Measurements from ENCODE around the gene KSR2. TPM values are rescaled to one million over a fixed set of nuclear protein-coding genes. Genes with fewer than 3 reads are reported as not detected.

Gene KSR2
- total and polyA plus RNA-seq, 10 of the 15 experiments (the other 5 are each of a cell fraction or from before 2014, with no cell fraction given): under 0.01 to 1.5 (median 0.01) TPM; not detected in 3

- ChIA-PET SMC1A (ENCODE audit: uncharacterized antibody, unreplicated experiment) (interaction anchor here (1.1 kb wide), 1 partner anchor 33 kb away, joined by 3 read pairs; no protein-coding TSS in a partner anchor), CTCF (no interaction called here), POLR2A (no interaction called here), RAD21 (ENCODE audit: unreplicated experiment) (no interaction called here)
- H3K9ac ChIP-seq (ENCODE audit: control insufficient read depth, insufficient read depth, low read length): no peak overlapping the region
- no peaks in the 10 kb centered on the region for H3K36me3 ChIP-seq (ENCODE audit: control insufficient read depth in 2 of 2, insufficient read depth in 2 of 2, low read length in 1 of 2)
- no TSS peak for BruUV-seq (replicated peaks)
- in situ Hi-C loops (cut with MboI) (no loop called here), intact Hi-C loops (cut with micrococcal nuclease; ENCODE audit: unreplicated experiment) (no loop called here)
- ATAC-seq (no peak), FAIRE-seq (no peak), DNase-seq (ENCODE audit: low read depth, low spot score) (no peak)
- H3K9me3 ChIP-seq (replicated peaks; ENCODE audit: control insufficient read depth, insufficient read depth, low read length): no peaks in the 10 kb centered on the region
- no peaks in the 10 kb centered on the region for H3K79me2 ChIP-seq (ENCODE audit: control insufficient read depth, insufficient read depth, low read length)
- no peak overlapping the region for H3K4me3 ChIP-seq
- H4K20me1 ChIP-seq (ENCODE audit: control insufficient read depth, insufficient read depth): no peaks in the 10 kb centered on the region
- 0% methylated on average over 5 of the region's 5 CpGs for WGBS (ENCODE audit: insufficient coverage, insufficient replicate concordance, low lambda C conversion rate, missing lambda C conversion rate)
- H3K4me2 ChIP-seq (ENCODE audit: control insufficient read depth, insufficient read depth): no peak overlapping the region
- H2AFZ ChIP-seq (ENCODE audit: control insufficient read depth, low read depth, low read length): no peak overlapping the region
- H3K27ac ChIP-seq (ENCODE audit: control insufficient read depth, insufficient read depth): no peak overlapping the region
- H3K4me1 ChIP-seq (ENCODE audit: control insufficient read depth, insufficient read depth, low read length): no peaks in the 10 kb centered on the region
- TF ChIP-seq CEBPZ (IDR thresholded peaks at IDR 0.05; ENCODE audit: low read depth, low read length) (no peak), ZZZ3 (IDR thresholded peaks at IDR 0.05; ENCODE audit: control insufficient read depth, insufficient read length, low read depth) (no peak), ZNF207 (IDR thresholded peaks at IDR 0.05; ENCODE audit: borderline replicate concordance) (no peak), SKIL (IDR thresholded peaks at IDR 0.05; ENCODE audit: low read depth, poor library complexity, severe bottlenecking) (no peak), SIN3A (IDR thresholded peaks at IDR 0.05; ENCODE audit: low read depth, low read length) (no peak), TCF12 (IDR thresholded peaks at IDR 0.05; ENCODE audit: low read depth, low read length) (no peak), ZBTB40 (IDR thresholded peaks at IDR 0.05; ENCODE audit: borderline replicate concordance) (no peak)
- H3K27me3 ChIP-seq (replicated peaks in 1 of 2; ENCODE audit: control insufficient read depth in 2 of 2, insufficient read depth in 2 of 2, low read length in 1 of 2): peaks cover 0 to 3% of the 10 kb centered on the region in 2 experiments; a peak in 1 of 4 replicates
These were observed 446.9 kb downstream of the KSR2 start for GRCh38 chr12:117521867-117522266.

Data from GM12878 (cell line).